ENCODE results near the gene NR2C2AP.
"Not testable (repeated sequence)": the region's sequence is repeated elsewhere in the genome, so short reads cannot be mapped to it uniquely, and the experiment has no call there.

DNA sequence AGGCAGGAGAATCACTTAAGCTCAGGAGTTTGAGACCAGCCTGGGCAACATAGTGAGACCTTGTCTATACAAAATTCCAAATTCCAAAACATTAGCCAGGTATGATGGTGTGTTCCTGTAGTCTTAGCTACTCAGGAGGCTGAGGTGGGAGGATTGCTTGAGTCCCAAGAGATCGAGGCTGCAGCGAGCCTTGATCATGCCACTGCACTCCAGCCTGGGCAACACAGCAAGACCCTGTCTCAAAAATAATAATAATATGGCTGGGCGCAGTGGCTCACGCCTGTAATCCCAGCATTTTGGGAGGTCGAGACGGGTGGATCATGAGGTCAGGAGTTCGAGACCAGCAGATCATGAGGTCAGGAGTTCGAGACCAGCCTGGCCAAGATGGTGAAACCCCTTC, 17.8 kb upstream of the NR2C2AP start:
- TF ChIP-seq, protein P1, sequence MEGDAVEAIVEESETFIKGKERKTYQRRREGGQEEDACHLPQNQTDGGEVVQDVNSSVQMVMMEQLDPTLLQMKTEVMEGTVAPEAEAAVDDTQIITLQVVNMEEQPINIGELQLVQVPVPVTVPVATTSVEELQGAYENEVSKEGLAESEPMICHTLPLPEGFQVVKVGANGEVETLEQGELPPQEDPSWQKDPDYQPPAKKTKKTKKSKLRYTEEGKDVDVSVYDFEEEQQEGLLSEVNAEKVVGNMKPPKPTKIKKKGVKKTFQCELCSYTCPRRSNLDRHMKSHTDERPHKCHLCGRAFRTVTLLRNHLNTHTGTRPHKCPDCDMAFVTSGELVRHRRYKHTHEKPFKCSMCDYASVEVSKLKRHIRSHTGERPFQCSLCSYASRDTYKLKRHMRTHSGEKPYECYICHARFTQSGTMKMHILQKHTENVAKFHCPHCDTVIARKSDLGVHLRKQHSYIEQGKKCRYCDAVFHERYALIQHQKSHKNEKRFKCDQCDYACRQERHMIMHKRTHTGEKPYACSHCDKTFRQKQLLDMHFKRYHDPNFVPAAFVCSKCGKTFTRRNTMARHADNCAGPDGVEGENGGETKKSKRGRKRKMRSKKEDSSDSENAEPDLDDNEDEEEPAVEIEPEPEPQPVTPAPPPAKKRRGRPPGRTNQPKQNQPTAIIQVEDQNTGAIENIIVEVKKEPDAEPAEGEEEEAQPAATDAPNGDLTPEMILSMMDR (IDR thresholded peaks at IDR 0.05) = not testable (repeated sequence)
- TF ChIP-seq POLR2A (IDR thresholded peaks at IDR 0.05) = not testable (repeated sequence)

Measured in lower leg skin (tissue), 3 donors.